K562 (cell line): ENCODE measurements around the gene SSBP1. TPM values are rescaled to one million over a fixed set of nuclear protein-coding genes. Genes with fewer than 3 reads are reported as not detected.

ENCODE experiments used
- ATAC-seq: fragments of 200-7000 bp; cut with Tn5 transposase; 3 replicates; pipeline ENCODE4 v1.9.1; 2020; ENCODE audit warnings: moderate library complexity
- BruUV-seq: library from RNA; stranded (reverse); fragments of 400-500 nt; replicated peaks from 2 replicates; lab custom pipeline; 2021; lab: Mats Ljungman, UMichigan
- CTCF ChIA-PET: fragments of 300-600 bp; formaldehyde crosslinking; extraction: SDS; loops from one replicate; lab custom pipeline; 2021; ENCODE audit warnings: low intra/inter-chr PET ratio; lab: Yijun Ruan, JAX
- POLR2A ChIA-PET: fragments of 300-600, 350-650 bp; sonication (Branson Sonifier 250); formaldehyde crosslinking; extraction: SDS; loops from one replicate; lab custom pipeline; 2021; ENCODE audit warnings: antibody characterized with exemption, inconsistent platforms; lab: Yijun Ruan, JAX
- DNase-seq, 4 experiments: peaks; one replicate each; pipeline versions ENCODE4 v3.0.0 to v3.0.0-alpha.2; 2011 to 2018; ENCODE audit warnings: low spot score in 3 of 4, mixed read lengths in 3 of 4; ENCODE audit errors: extremely low read depth in 1 of 4
- FAIRE-seq: peaks from 2 replicates; lab custom pipeline; 2011; peaks lifted over from hg19 to GRCh38; lab: Jason Lieb, UNC
- H2AFZ ChIP-seq: 2 replicates; pipeline ENCODE4 v1.6.0; 2011; ENCODE audit warnings: low read depth, low read length, control low read depth, inconsistent platforms
- H3K27ac ChIP-seq: fragments of 200-600 bp; 3 replicates; pipeline ENCODE4 v1.8.0; 2011; ENCODE audit warnings: low read depth, mild to moderate bottlenecking, control low read depth, inconsistent platforms, low read length, moderate library complexity, mixed read lengths; ENCODE audit errors: extremely low read depth
- H3K27me3 ChIP-seq, 2 experiments: fragments of 300-600 bp in 1 of 2; 2 replicates in 1 of 2; 3 replicates in 1 of 2; pipeline versions ENCODE4 v1.6.0 to v1.8.0; 2011; ENCODE audit warnings: inconsistent platforms in 2 of 2, low read length in 2 of 2, mild to moderate bottlenecking in 1 of 2, mixed read lengths in 1 of 2, moderate library complexity in 1 of 2; ENCODE audit not compliant: control insufficient read depth in 2 of 2, insufficient read depth in 2 of 2
- H3K36me3 ChIP-seq: fragments of 300-600 bp; 3 replicates; pipeline ENCODE4 v1.8.0; 2011; ENCODE audit warnings: mild to moderate bottlenecking, low read length, inconsistent platforms; ENCODE audit not compliant: control insufficient read depth, insufficient read depth
- H3K4me1 ChIP-seq, 2 experiments: fragments of 200-600 bp in 1 of 2; replicated peaks in 1 of 2; 2 replicates in 1 of 2; 3 replicates in 1 of 2; pipeline versions ENCODE4 v1.5.1 to v1.8.0; 2011; ENCODE audit warnings: inconsistent platforms in 2 of 2, low read length in 2 of 2, mild to moderate bottlenecking in 1 of 2, mixed read lengths in 1 of 2, moderate library complexity in 1 of 2; ENCODE audit not compliant: control insufficient read depth in 2 of 2, insufficient read depth in 2 of 2
- H3K4me2 ChIP-seq: 2 replicates; pipeline ENCODE4 v1.6.1; 2011; ENCODE audit warnings: low read length, control low read depth, inconsistent platforms, mixed read lengths; ENCODE audit not compliant: insufficient read depth
- H3K4me3 ChIP-seq: fragments of 200-600 bp; sonication (generic), shearing (Covaris generic); 2 replicates; pipeline ENCODE4 v1.5.1; 2016; ENCODE audit warnings: control low read depth, inconsistent platforms
- H3K79me2 ChIP-seq: fragments of 200-600 bp; 3 replicates; pipeline ENCODE4 v1.8.0; 2011; ENCODE audit warnings: low read length, inconsistent platforms; ENCODE audit not compliant: control insufficient read depth, insufficient read depth
- H3K9ac ChIP-seq, 2 experiments: 2 replicates each; pipeline versions ENCODE4 v1.6.0 to v1.6.1; 2011; ENCODE audit warnings: low read depth in 2 of 2, low read length in 2 of 2, control low read depth in 1 of 2, inconsistent platforms in 1 of 2, mild to moderate bottlenecking in 1 of 2, mixed read lengths in 1 of 2; ENCODE audit not compliant: insufficient read depth in 1 of 2
- H3K9me1 ChIP-seq: one replicate; pipeline ENCODE4 v1.6.0; 2011; ENCODE audit warnings: inconsistent platforms, mild to moderate bottlenecking, low read length, moderate library complexity; ENCODE audit not compliant: control insufficient read depth, insufficient read depth
- H3K9me3 ChIP-seq: replicated peaks from 2 replicates; pipeline ENCODE4 v1.5.1; 2011; ENCODE audit warnings: low read depth, low read length, inconsistent platforms; ENCODE audit not compliant: control insufficient read depth, insufficient read depth
- H4K20me1 ChIP-seq: replicated peaks from 2 replicates; pipeline ENCODE4 v1.6.1; 2011; ENCODE audit warnings: low read length, inconsistent platforms, mixed read lengths; ENCODE audit not compliant: control insufficient read depth, insufficient read depth
- CREB1 ChIP-seq, 2 experiments: sonication (generic) in 1 of 2; formaldehyde crosslinking in 1 of 2; IDR thresholded peaks; 2 replicates each; pipeline versions ENCODE4 v1.6.1 to v1.8.0; 2012 to 2022; ENCODE audit warnings: inconsistent platforms in 1 of 2, mild to moderate bottlenecking in 1 of 2, missing genetic modification reagents in 1 of 2, moderate library complexity in 1 of 2
- DDX20 ChIP-seq: fragments of 450-650 bp; IDR thresholded peaks from 2 replicates; pipeline ENCODE4 v1.6.1; 2016; ENCODE audit warnings: missing genetic modification characterization, low read depth, mild to moderate bottlenecking, missing compliant biosample characterization, moderate library complexity
- TOE1 ChIP-seq, 2 experiments: fragments of 450-650 bp in 1 of 2; sonication (generic) in 1 of 2; formaldehyde crosslinking in 1 of 2; IDR thresholded peaks; 2 replicates each; pipeline versions ENCODE4 v1.7.1 to v1.8.0; 2016 to 2022; ENCODE audit warnings: borderline replicate concordance in 2 of 2, mild to moderate bottlenecking in 2 of 2, antibody characterized with exemption in 1 of 2, inconsistent platforms in 1 of 2, low read depth in 1 of 2, missing genetic modification reagents in 1 of 2, moderate library complexity in 1 of 2
- ZSCAN29 ChIP-seq: fragments of 450-650 bp; IDR thresholded peaks from 2 replicates; pipeline ENCODE4 v1.6.1; 2017
- WGBS: fragments of 100-300 bp; shearing (Covaris generic); methylation state at CpG from one replicate; pipeline ENCODE4 v1.1.6; 2016; ENCODE audit warnings: low coverage, mixed read lengths; ENCODE audit not compliant: insufficient coverage; ENCODE audit errors: missing lambda C conversion rate; 5-methylcytosine and 5-hydroxymethylcytosine counted together
- in situ Hi-C: fragments of 300-500 bp; cut with MboI; formaldehyde crosslinking; loops from 4 replicates; pipeline ENCODE4 v1.15.0; 2018; ENCODE audit warnings: inconsistent platforms, mixed read lengths
- intact Hi-C: fragments of 100-400 bp; cut with micrococcal nuclease; formaldehyde crosslinking; loops from 2 replicates; pipeline ENCODE4 v1.14.2; 2022
- polyA plus RNA-seq, 8 experiments: library from polyadenylated mRNA; depleted of rRNA in 4 of 8; stranded (reverse) in 5 of 8; unstranded in 3 of 8; fragments of >200 nt; fragmentation: Nextera tagmentation in 2 of 8; fragmentation: Illumina TruSeq in 1 of 8; extraction: Ambion mirVana in 2 of 8; extraction: Trizol in 1 of 8; gene quantifications; 2 replicates each; pipeline versions ENCODE4 v1.2.1 to v1.2.3, GENCODE V29; 2011 to 2014; ENCODE audit warnings: inconsistent platforms in 1 of 8, missing spikeins in 1 of 8
- total RNA-seq, 7 experiments: library from RNA; depleted of rRNA in 6 of 7; stranded (reverse); fragments of >200 nt in 6 of 7; fragmentation: Illumina TruSeq in 2 of 7; extraction: Trizol in 2 of 7; gene quantifications; 2 replicates each; pipeline versions ENCODE4 v1.2.1 to v1.2.3, GENCODE V29; 2011 to 2021; ENCODE audit warnings: low replicate concordance in 1 of 7
- TF ChIP-seq, protein P1 (sequence below): fragments of 200-800 bp; sonication (Bioruptor generic); IDR thresholded peaks from 2 replicates; pipeline ENCODE4 v1.6.1; 2017; ENCODE audit warnings: missing genetic modification characterization, missing compliant biosample characterization
- TF ChIP-seq, protein P2 (sequence below): fragments of 250-450 bp; sonication (Bioruptor Pico); IDR thresholded peaks from 2 replicates; pipeline ENCODE4 v1.4.0; 2020

SSBP1 gene
- total and polyA plus RNA-seq, 9 of the 15 experiments (the other 6 are each of a cell fraction or from before 2014, with no cell fraction given), result 404 to 1,996 (median 835) TPM

DNA sequence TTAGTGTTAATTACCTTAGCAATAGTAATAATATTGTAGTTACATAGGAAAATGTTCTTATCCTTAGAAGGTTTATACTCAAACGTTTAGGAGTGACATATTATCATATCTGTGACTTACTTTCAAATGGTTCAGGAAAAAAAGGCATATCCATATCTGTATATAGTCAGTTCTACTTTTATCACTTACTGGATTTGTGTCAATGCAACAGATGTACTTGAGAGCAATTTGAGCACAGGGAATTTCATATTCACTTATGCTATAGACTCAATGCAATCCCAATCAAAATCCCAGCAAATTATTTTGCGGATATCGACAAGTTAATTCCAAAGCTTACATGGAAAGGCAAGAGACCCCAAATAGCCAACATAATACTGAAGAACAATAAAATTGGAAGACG lies 46.2 kb upstream of the SSBP1 start:
- Histone ChIP-seq H2AFZ (no peak overlapping the region), H3K27me3 (peaks cover 24 to 31% of the 10 kb centered on the region in 2 experiments; a peak in 4 of 5 replicates), H3K27ac (no peak overlapping the region), H3K9me3 (no peaks in the 10 kb centered on the region), H3K4me2 (no peak overlapping the region), H3K4me3 (no peak overlapping the region), H4K20me1 (no peaks in the 10 kb centered on the region; the same call in 1 of the 2 replicates), H3K79me2 (no peaks in the 10 kb centered on the region), H3K36me3 (no peaks in the 10 kb centered on the region), H3K9ac (no peak overlapping the region), H3K4me1 (no peaks in the 10 kb centered on the region), H3K9me1 (no peaks in the 10 kb centered on the region)
- TF ChIP-seq ZSCAN29 (no peak), TOE1 (IDR thresholded peaks at IDR 0.05; ENCODE audit: borderline replicate concordance) (no peak), TOE1 (CRISPR knock-in tag; IDR thresholded peaks at IDR 0.05; ENCODE audit: borderline replicate concordance, low read depth) (no peak), DDX20 (tag) (no peak), CREB1 (IDR thresholded peaks at IDR 0.05) (no peak), CREB1 (CRISPR knock-in tag; IDR thresholded peaks at IDR 0.05) (no peak)
- TF ChIP-seq, protein P1, sequence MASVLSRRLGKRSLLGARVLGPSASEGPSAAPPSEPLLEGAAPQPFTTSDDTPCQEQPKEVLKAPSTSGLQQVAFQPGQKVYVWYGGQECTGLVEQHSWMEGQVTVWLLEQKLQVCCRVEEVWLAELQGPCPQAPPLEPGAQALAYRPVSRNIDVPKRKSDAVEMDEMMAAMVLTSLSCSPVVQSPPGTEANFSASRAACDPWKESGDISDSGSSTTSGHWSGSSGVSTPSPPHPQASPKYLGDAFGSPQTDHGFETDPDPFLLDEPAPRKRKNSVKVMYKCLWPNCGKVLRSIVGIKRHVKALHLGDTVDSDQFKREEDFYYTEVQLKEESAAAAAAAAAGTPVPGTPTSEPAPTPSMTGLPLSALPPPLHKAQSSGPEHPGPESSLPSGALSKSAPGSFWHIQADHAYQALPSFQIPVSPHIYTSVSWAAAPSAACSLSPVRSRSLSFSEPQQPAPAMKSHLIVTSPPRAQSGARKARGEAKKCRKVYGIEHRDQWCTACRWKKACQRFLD (CRISPR knock-in tag), result no peak
- TF ChIP-seq, protein P2, sequence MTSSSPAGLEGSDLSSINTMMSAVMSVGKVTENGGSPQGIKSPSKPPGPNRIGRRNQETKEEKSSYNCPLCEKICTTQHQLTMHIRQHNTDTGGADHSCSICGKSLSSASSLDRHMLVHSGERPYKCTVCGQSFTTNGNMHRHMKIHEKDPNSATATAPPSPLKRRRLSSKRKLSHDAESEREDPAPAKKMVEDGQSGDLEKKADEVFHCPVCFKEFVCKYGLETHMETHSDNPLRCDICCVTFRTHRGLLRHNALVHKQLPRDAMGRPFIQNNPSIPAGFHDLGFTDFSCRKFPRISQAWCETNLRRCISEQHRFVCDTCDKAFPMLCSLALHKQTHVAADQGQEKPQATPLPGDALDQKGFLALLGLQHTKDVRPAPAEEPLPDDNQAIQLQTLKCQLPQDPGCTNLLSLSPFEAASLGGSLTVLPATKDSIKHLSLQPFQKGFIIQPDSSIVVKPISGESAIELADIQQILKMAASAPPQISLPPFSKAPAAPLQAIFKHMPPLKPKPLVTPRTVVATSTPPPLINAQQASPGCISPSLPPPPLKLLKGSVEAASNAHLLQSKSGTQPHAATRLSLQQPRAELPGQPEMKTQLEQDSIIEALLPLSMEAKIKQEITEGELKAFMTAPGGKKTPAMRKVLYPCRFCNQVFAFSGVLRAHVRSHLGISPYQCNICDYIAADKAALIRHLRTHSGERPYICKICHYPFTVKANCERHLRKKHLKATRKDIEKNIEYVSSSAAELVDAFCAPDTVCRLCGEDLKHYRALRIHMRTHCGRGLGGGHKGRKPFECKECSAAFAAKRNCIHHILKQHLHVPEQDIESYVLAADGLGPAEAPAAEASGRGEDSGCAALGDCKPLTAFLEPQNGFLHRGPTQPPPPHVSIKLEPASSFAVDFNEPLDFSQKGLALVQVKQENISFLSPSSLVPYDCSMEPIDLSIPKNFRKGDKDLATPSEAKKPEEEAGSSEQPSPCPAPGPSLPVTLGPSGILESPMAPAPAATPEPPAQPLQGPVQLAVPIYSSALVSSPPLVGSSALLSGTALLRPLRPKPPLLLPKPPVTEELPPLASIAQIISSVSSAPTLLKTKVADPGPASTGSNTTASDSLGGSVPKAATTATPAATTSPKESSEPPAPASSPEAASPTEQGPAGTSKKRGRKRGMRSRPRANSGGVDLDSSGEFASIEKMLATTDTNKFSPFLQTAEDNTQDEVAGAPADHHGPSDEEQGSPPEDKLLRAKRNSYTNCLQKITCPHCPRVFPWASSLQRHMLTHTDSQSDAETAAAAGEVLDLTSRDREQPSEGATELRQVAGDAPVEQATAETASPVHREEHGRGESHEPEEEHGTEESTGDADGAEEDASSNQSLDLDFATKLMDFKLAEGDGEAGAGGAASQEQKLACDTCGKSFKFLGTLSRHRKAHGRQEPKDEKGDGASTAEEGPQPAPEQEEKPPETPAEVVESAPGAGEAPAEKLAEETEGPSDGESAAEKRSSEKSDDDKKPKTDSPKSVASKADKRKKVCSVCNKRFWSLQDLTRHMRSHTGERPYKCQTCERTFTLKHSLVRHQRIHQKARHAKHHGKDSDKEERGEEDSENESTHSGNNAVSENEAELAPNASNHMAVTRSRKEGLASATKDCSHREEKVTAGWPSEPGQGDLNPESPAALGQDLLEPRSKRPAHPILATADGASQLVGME (CRISPR knock-in tag), result no peak
- ChIA-PET POLR2A (no interaction called here), CTCF (no interaction called here)
- whole genome bisulfite sequencing, result 5% methylated on average over 4 of the region's 4 CpGs
- in situ Hi-C loops, result no loop called here
- BruUV-seq, result no TSS peak
- intact Hi-C loops, result no loop called here
- DNase-seq, result no peak
- ATAC-seq, result no peak
- no peak for FAIRE-seq
